Neural cell (in vitro differentiated cells): ENCODE data around the gene SKP1. TPM values are rescaled to one million over a fixed set of nuclear protein-coding genes. Genes with fewer than 3 reads are reported as not detected.
A peak's percentile ranks its signal among the peaks of the same experiment; 100 is the strongest.

Source experiments
- H2AFZ ChIP-seq: fragments of 200-600, 300-800 bp; sonication (generic), shearing (Covaris generic); 2 replicates; pipeline ENCODE4 v1.6.0; 2014; ENCODE audit warnings: low read depth, mild to moderate bottlenecking, antibody characterized with exemption, low read length, moderate library complexity
- H3F3A ChIP-seq: fragments of 200-600 bp; shearing (Covaris generic); 2 replicates; pipeline ENCODE4 v1.6.1; 2016; ENCODE audit warnings: mild to moderate bottlenecking, moderate library complexity, mixed read lengths, antibody characterized with exemption, low read length; ENCODE audit not compliant: insufficient read depth, poor library complexity, severe bottlenecking
- H3K27ac ChIP-seq: fragments of 200-600, 300-800 bp; sonication (generic), shearing (Covaris generic); 2 replicates; pipeline ENCODE4 v1.5.1; 2014; ENCODE audit warnings: mild to moderate bottlenecking, low read length, moderate library complexity
- H3K27me3 ChIP-seq: fragments of 300-800, 200-600 bp; sonication (generic), shearing (Covaris generic); 2 replicates; pipeline ENCODE4 v1.6.0; 2014; ENCODE audit warnings: mild to moderate bottlenecking, low read depth, low read length, moderate library complexity; ENCODE audit not compliant: insufficient read depth
- H3K36me3 ChIP-seq: fragments of 300-800, 200-600 bp; sonication (generic), shearing (Covaris generic); 2 replicates; pipeline ENCODE4 v1.5.1; 2014; ENCODE audit warnings: mild to moderate bottlenecking, antibody characterized with exemption, low read length, moderate library complexity; ENCODE audit not compliant: insufficient read depth
- H3K4me2 ChIP-seq: fragments of 300-800, 200-600 bp; sonication (generic), shearing (Covaris generic); 2 replicates; pipeline ENCODE4 v1.6.0; 2014; ENCODE audit warnings: mild to moderate bottlenecking, low read length
- H3K4me3 ChIP-seq: fragments of 300-800, 200-600 bp; sonication (generic), shearing (Covaris generic); 2 replicates; pipeline ENCODE4 v1.5.1; 2014; ENCODE audit warnings: mild to moderate bottlenecking, low read length, moderate library complexity
- H3K79me2 ChIP-seq: fragments of 200-600 bp; shearing (Covaris generic); replicated peaks from 2 replicates; pipeline ENCODE4 v1.6.0; 2014; ENCODE audit warnings: mild to moderate bottlenecking, low read length, moderate library complexity; ENCODE audit not compliant: insufficient read depth
- H3K9ac ChIP-seq: fragments of 300-800, 200-600 bp; sonication (generic), shearing (Covaris generic); 2 replicates; pipeline ENCODE4 v1.6.1; 2016; ENCODE audit warnings: mild to moderate bottlenecking, low read length, mixed read lengths
- H3K9me2 ChIP-seq: fragments of 200-600 bp; shearing (Covaris generic); 2 replicates; pipeline ENCODE4 v1.6.1; 2016; ENCODE audit warnings: mild to moderate bottlenecking, low read length, mixed read lengths; ENCODE audit not compliant: insufficient read depth
- H3K9me3 ChIP-seq: fragments of 200-600, 300-800 bp; sonication (generic), shearing (Covaris generic); 2 replicates; pipeline ENCODE4 v1.6.1; 2016; ENCODE audit warnings: mild to moderate bottlenecking, mixed run types, low read length, moderate library complexity, mixed read lengths
- H4K20me1 ChIP-seq: fragments of 200-600 bp; shearing (Covaris generic); 2 replicates; pipeline ENCODE4 v1.6.1; 2016; ENCODE audit warnings: mild to moderate bottlenecking, mixed run types; ENCODE audit not compliant: insufficient read depth
- CTCF ChIP-seq: fragments of 450-650 bp; IDR thresholded peaks from 2 replicates; pipeline ENCODE4 v1.5.1; 2014; ENCODE audit warnings: antibody characterized with exemption, mild to moderate bottlenecking, moderate library complexity; ENCODE audit not compliant: poor library complexity, severe bottlenecking
- EP300 ChIP-seq: fragments of 450-650 bp; conservative IDR thresholded peaks from 2 replicates; pipeline ENCODE4 v1.6.1; 2014; ENCODE audit warnings: antibody characterized with exemption, mild to moderate bottlenecking, moderate library complexity; ENCODE audit not compliant: poor library complexity, severe bottlenecking
- EZH2 ChIP-seq: fragments of 200-600, 300-800 bp; shearing (Covaris generic), sonication (generic); IDR thresholded peaks from 2 replicates; pipeline ENCODE4 v1.6.1; 2014; ENCODE audit warnings: antibody characterized with exemption, low read length, borderline replicate concordance, mild to moderate bottlenecking; ENCODE audit not compliant: insufficient read depth, poor library complexity, severe bottlenecking
- POLR2AphosphoS5 ChIP-seq: IDR thresholded peaks from 2 replicates; pipeline ENCODE4 v1.6.1; 2012
- RAD21 ChIP-seq: fragments of 450-650 bp; conservative IDR thresholded peaks from 2 replicates; pipeline ENCODE4 v1.6.1; 2014; ENCODE audit warnings: antibody characterized with exemption, mild to moderate bottlenecking, moderate library complexity
- REST ChIP-seq: IDR thresholded peaks from 2 replicates; pipeline ENCODE4 v1.6.1; 2012; ENCODE audit warnings: borderline replicate concordance
- SMC3 ChIP-seq: fragments of 450-650 bp; conservative IDR thresholded peaks from 2 replicates; pipeline ENCODE4 v1.6.1; 2014; ENCODE audit warnings: antibody characterized with exemption, mild to moderate bottlenecking, moderate library complexity; ENCODE audit not compliant: poor library complexity
- TAF1 ChIP-seq: IDR thresholded peaks from 2 replicates; pipeline ENCODE4 v1.6.1; 2012; ENCODE audit warnings: low read depth
- polyA plus RNA-seq: library from polyadenylated mRNA; depleted of rRNA; stranded (reverse); fragments of >200 nt; gene quantifications from 2 replicates; pipeline ENCODE4 v1.2.3, GENCODE V29; 2014

SKP1 gene
- polyA plus RNA-seq, 1 donor from 2014 or later, result 1,492 TPM

GRCh38 chr5:134113363-134113889 lies 63.3 kb downstream of the SKP1 start:
- no peak overlapping the region for H2AFZ ChIP-seq

GRCh38 chr5:134112726-134113362 lies 63.9 kb downstream of the SKP1 start:
- Histone ChIP-seq H3K9me2 (no peaks in the 10 kb centered on the region), H3K79me2 (no peaks in the 10 kb centered on the region), H3K36me3 (no peaks in the 10 kb centered on the region), H3K27ac (no peak overlapping the region), H3K9ac (no peak overlapping the region), H2AFZ (no peak overlapping the region), H3K4me2 (no peak overlapping the region), H3K9me3 (no peaks in the 10 kb centered on the region), H3K4me3 (no peak overlapping the region), H3K27me3 (peaks cover 34% of the 10 kb centered on the region), H4K20me1 (no peaks in the 10 kb centered on the region), H3F3A (no peaks in the 10 kb centered on the region)
- TF ChIP-seq CTCF (no peak), TAF1 (no peak), SMC3 (no peak), EP300 (no peak), EZH2 (no peak), POLR2AphosphoS5 (no peak), RAD21 (no peak)

More at GRCh38 chr5:134113363-134113889, 63.3 kb downstream of the SKP1 start:
- H3K9me2 ChIP-seq, result no peaks in the 10 kb centered on the region
- no peak overlapping the region for H3K9ac ChIP-seq
- H3K79me2 ChIP-seq, result no peaks in the 10 kb centered on the region
- no peaks in the 10 kb centered on the region for H4K20me1 ChIP-seq
- no peak overlapping the region for H3K4me2 ChIP-seq
- H3K27me3 ChIP-seq, result peaks cover 34% of the 10 kb centered on the region
- H3K9me3 ChIP-seq, result no peaks in the 10 kb centered on the region
- no peak overlapping the region for H3K27ac ChIP-seq
- TF ChIP-seq REST, result no peak
- TF ChIP-seq EZH2, result no peak
- no peak for TF ChIP-seq RAD21
- no peak for TF ChIP-seq CTCF
- no peak for TF ChIP-seq SMC3
- peak overlapping the region; percentile 74 for H3K4me3 ChIP-seq
- H3K36me3 ChIP-seq, result no peaks in the 10 kb centered on the region
- H3F3A ChIP-seq, result no peaks in the 10 kb centered on the region
